Skeletal muscle tissue (tissue), 5 donors: ENCODE results near the gene JAK3. TPM values are rescaled to one million over a fixed set of nuclear protein-coding genes. Genes with fewer than 3 reads are reported as not detected.
"Not testable (repeated sequence)": the region's sequence is repeated elsewhere in the genome, so short reads cannot be mapped to it uniquely, and the experiment has no call there.

Experiments
- H3K27ac ChIP-seq: one replicate; pipeline ENCODE4 v1.7.0; 2013; ENCODE audit warnings: mild to moderate bottlenecking, low read depth, low read length, inconsistent platforms
- H3K27me3 ChIP-seq, 3 donors: one replicate each; pipeline ENCODE4 v1.7.0; 2013; ENCODE audit warnings: low read length in 3 of 3; ENCODE audit not compliant: control insufficient read depth in 3 of 3, insufficient read depth in 3 of 3
- H3K36me3 ChIP-seq, 3 donors: one replicate each; pipeline ENCODE4 v1.7.0; 2013; ENCODE audit warnings: low read length in 3 of 3; ENCODE audit not compliant: control insufficient read depth in 3 of 3, insufficient read depth in 3 of 3
- H3K4me1 ChIP-seq, 3 donors: one replicate each; pipeline ENCODE4 v1.7.0; 2013; ENCODE audit warnings: low read length in 3 of 3, mild to moderate bottlenecking in 3 of 3; ENCODE audit not compliant: control insufficient read depth in 3 of 3, insufficient read depth in 3 of 3
- H3K4me3 ChIP-seq, 3 donors: one replicate each; pipeline ENCODE4 v1.7.0; 2013; ENCODE audit warnings: low read length in 3 of 3
- H3K9ac ChIP-seq, 3 donors: one replicate each; pipeline ENCODE4 v1.7.0; 2013; ENCODE audit warnings: low read length in 3 of 3, mild to moderate bottlenecking in 3 of 3, moderate library complexity in 2 of 3, low read depth in 1 of 3
- H3K9me3 ChIP-seq, 3 donors: one replicate each; pipeline ENCODE4 v1.7.0; 2013; ENCODE audit warnings: low read length in 3 of 3; ENCODE audit not compliant: control insufficient read depth in 3 of 3
- small RNA-seq: library from RNA; depleted of rRNA; stranded (forward); fragments of <200 nt; gene quantifications from one replicate; pipeline ENCODE3, GENCODE V24; 2014
- total RNA-seq: library from RNA; depleted of rRNA; stranded (reverse); fragments of >200 nt; gene quantifications from one replicate; pipeline ENCODE4 v1.2.3, GENCODE V29; 2014
- donor health status: Osteomylitis.

JAK3 gene
- total RNA-seq, 1 donor from 2014 or later = 2.1 TPM

- H3K27ac ChIP-seq = no peak overlapping the region
Measured at GRCh38 chr19:17778968-17779929, 68.5 kb downstream of the JAK3 start.

GRCh38 chr19:17778251-17778967 lies 69.4 kb downstream of the JAK3 start:
- H3K36me3 ChIP-seq = no peaks in the 10 kb centered on the region
- H3K4me3 ChIP-seq = no peak overlapping the region
- H3K9ac ChIP-seq = no peak overlapping the region
- H3K4me1 ChIP-seq = peaks cover 0 to 2% (median 0%) of the 10 kb centered on the region in 3 donors
- peaks cover 33 to 59% (median 51%) of the 10 kb centered on the region in 3 donors for H3K27me3 ChIP-seq
- no peak overlapping the region for H3K27ac ChIP-seq
- peaks cover 0 to 2% (median 0%) of the 10 kb centered on the region in 3 donors for H3K9me3 ChIP-seq

More at GRCh38 chr19:17778968-17779929, 68.5 kb downstream of the JAK3 start:
- Histone ChIP-seq H3K4me1 (peaks cover 0 to 4% (median 3%) of the 10 kb centered on the region in 3 donors), H3K36me3 (no peaks in the 10 kb centered on the region), H3K27me3 (peaks cover 33 to 58% (median 54%) of the 10 kb centered on the region in 3 donors), H3K9ac (no peak overlapping the region), H3K9me3 (peaks cover 0 to 2% (median 0%) of the 10 kb centered on the region in 3 donors), H3K4me3 (no peak overlapping the region)

GRCh38 chr19:17777840-17778239 lies 69.9 kb downstream of the JAK3 start:
- not testable (repeated sequence) for H3K36me3 ChIP-seq, H3K9ac ChIP-seq, H3K9me3 ChIP-seq, H3K27ac ChIP-seq, H3K4me3 ChIP-seq, H3K4me1 ChIP-seq
- peaks cover 33 to 60% (median 54%) of the 10 kb centered on the region in 3 donors for H3K27me3 ChIP-seq

- H3K4me1 ChIP-seq = peaks cover 0 to 2% (median 0%) of the 10 kb centered on the region in 3 donors
- peaks cover 28 to 53% (median 53%) of the 10 kb centered on the region in 3 donors for H3K27me3 ChIP-seq
- H3K9me3 ChIP-seq = no peaks in the 10 kb centered on the region
- no peaks in the 10 kb centered on the region for H3K36me3 ChIP-seq
- no peak overlapping the region for H3K9ac ChIP-seq
- no peak overlapping the region for H3K4me3 ChIP-seq
- H3K27ac ChIP-seq = no peak overlapping the region
Measured at GRCh38 chr19:17775991-17776803, 71.6 kb downstream of the JAK3 start.

GRCh38 chr19:17775245-17775927 lies 72.4 kb downstream of the JAK3 start:
- Histone ChIP-seq H3K9me3 (no peaks in the 10 kb centered on the region), H3K27me3 (peaks cover 23 to 47% (median 45%) of the 10 kb centered on the region in 3 donors), H3K4me1 (peaks cover 0 to 2% (median 0%) of the 10 kb centered on the region in 3 donors), H3K36me3 (no peaks in the 10 kb centered on the region), H3K9ac (no peak overlapping the region), H3K4me3 (no peak overlapping the region), H3K27ac (no peak overlapping the region)

Small RNA genes within 50 kb of the gene (small RNA-seq; reads per million reads assigned to genes)
- gene SNORA68 = not detected

Other genes starting within 250 kb of the JAK3 start
- not detected for gene UNC13A, start 159.6 kb downstream of the JAK3 start, total RNA-seq
- gene MAP1S, start 128.5 kb downstream of the JAK3 start, total RNA-seq = 25.6 TPM
- gene FCHO1, start 96.5 kb downstream of the JAK3 start, total RNA-seq = 1.0 TPM
- not detected for gene B3GNT3, start 52.8 kb downstream of the JAK3 start, total RNA-seq
- not detected for gene INSL3, start 26.5 kb downstream of the JAK3 start, total RNA-seq
- 1,370 TPM for gene RPL18A, start 11.9 kb upstream of the JAK3 start, total RNA-seq
- not detected for gene SLC5A5, start 24.0 kb upstream of the JAK3 start, total RNA-seq
- gene CCDC124, start 85.0 kb upstream of the JAK3 start, total RNA-seq = 15.7 TPM
- 0.52 TPM for gene KCNN1, start 119.1 kb upstream of the JAK3 start, total RNA-seq
- gene ARRDC2, start 160.2 kb upstream of the JAK3 start, total RNA-seq = 5.7 TPM
- gene IL12RB1, start 239.0 kb upstream of the JAK3 start, total RNA-seq = 0.52 TPM
- gene MAST3, start 249.8 kb upstream of the JAK3 start, total RNA-seq = 3.7 TPM